SJSA1 (cell line): ENCODE results near the gene LINC00237. TPM values are rescaled to one million over a fixed set of nuclear protein-coding genes. Genes with fewer than 3 reads are reported as not detected.

Experiments
- DNase-seq, 2 experiments: peaks; one replicate each; pipeline ENCODE4 v3.0.0-alpha.2; 2015 to 2020; ENCODE audit warnings: low spot score in 2 of 2, low read depth in 1 of 2
- H3K27ac ChIP-seq: fragments of 250-450 bp; sonication (Bioruptor Pico); 2 replicates; pipeline ENCODE4 v1.5.1; 2020; ENCODE audit warnings: mild to moderate bottlenecking, moderate library complexity
- H3K27me3 ChIP-seq: fragments of 250-450 bp; sonication (Bioruptor Pico); replicated peaks from 2 replicates; pipeline ENCODE4 v1.5.1; 2020; ENCODE audit warnings: mild to moderate bottlenecking, moderate library complexity
- H3K36me3 ChIP-seq: fragments of 250-450 bp; sonication (Bioruptor Pico); 2 replicates; pipeline ENCODE4 v1.5.1; 2020; ENCODE audit warnings: mild to moderate bottlenecking
- H3K4me1 ChIP-seq: fragments of 250-450 bp; sonication (Bioruptor Pico); replicated peaks from 2 replicates; pipeline ENCODE4 v1.6.1; 2021; ENCODE audit warnings: mild to moderate bottlenecking
- H3K4me3 ChIP-seq: fragments of 250-450 bp; sonication (Bioruptor Pico); 2 replicates; pipeline ENCODE4 v1.5.1; 2020; ENCODE audit warnings: mild to moderate bottlenecking
- H3K9me3 ChIP-seq: fragments of 250-450 bp; sonication (Bioruptor Pico); replicated peaks from 2 replicates; pipeline ENCODE4 v1.5.1; 2020; ENCODE audit warnings: mild to moderate bottlenecking
- total RNA-seq: library from RNA; depleted of rRNA; stranded (reverse); fragments of >200 nt; shearing (Covaris generic); gene quantifications from 2 replicates; pipeline ENCODE4 v1.2.3, GENCODE V29; 2014; rRNA removed

Gene LINC00237
- not detected in 2 replicates for total RNA-seq

GRCh38 chr20:21106171-21107017 lies at the start of gene LINC00237:
Gene LINC00237 (minus strand): TSS chr20:21106358.
- Histone ChIP-seq H3K4me3 (no peak within 1 kb of the TSS), H3K27me3 (peaks cover 1% of the 10 kb centered on the region; the same call in 1 of the 2 replicates), H3K9me3 (no peaks in the 10 kb centered on the region), H3K27ac (no peak within 1 kb of the TSS), H3K4me1 (peaks cover 2% of the 10 kb centered on the region), H3K36me3 (no peaks in the 10 kb centered on the region)
- no peak for DNase-seq

GRCh38 chr20:21155268-21155667 lies 49.1 kb upstream of the LINC00237 start:
- Histone ChIP-seq H3K4me1 (peaks cover 12% of the 10 kb centered on the region), H3K36me3 (no peaks in the 10 kb centered on the region), H3K27ac (no peak overlapping the region), H3K27me3 (no peaks in the 10 kb centered on the region), H3K9me3 (no peaks in the 10 kb centered on the region), H3K4me3 (no peak overlapping the region)
- no peak for DNase-seq

DNA sequence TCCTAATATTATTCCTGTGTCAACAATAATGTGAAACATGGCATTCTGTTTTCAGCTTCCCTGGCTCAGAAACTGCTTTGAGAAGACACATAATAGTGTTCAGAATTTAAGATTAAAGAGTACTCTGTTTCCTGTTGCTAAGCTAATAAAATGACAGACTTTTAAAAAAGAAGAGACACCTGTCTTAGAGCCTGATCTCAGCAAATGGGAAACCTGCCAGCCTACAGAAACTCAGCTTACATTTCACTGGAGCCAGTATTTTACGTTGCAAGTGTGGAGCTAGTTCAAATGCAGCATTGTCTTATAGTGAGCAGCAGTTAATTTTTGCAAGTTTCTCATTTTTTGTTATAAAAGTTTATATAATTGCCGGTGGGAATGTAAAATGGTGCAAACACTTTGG lies 48.5 kb upstream of the LINC00237 start:
- Histone ChIP-seq H3K9me3 (no peaks in the 10 kb centered on the region), H3K27ac (no peak overlapping the region), H3K27me3 (no peaks in the 10 kb centered on the region), H3K4me3 (no peak overlapping the region), H3K36me3 (no peaks in the 10 kb centered on the region), H3K4me1 (peaks cover 12% of the 10 kb centered on the region)
- DNase-seq = no peak

GRCh38 chr20:21151791-21152190 lies 45.6 kb upstream of the LINC00237 start:
- Histone ChIP-seq H3K36me3 (no peaks in the 10 kb centered on the region), H3K9me3 (no peaks in the 10 kb centered on the region), H3K4me1 (peaks cover 10% of the 10 kb centered on the region), H3K27ac (no peak overlapping the region), H3K27me3 (no peaks in the 10 kb centered on the region), H3K4me3 (no peak overlapping the region)
- DNase-seq = no peak

DNA sequence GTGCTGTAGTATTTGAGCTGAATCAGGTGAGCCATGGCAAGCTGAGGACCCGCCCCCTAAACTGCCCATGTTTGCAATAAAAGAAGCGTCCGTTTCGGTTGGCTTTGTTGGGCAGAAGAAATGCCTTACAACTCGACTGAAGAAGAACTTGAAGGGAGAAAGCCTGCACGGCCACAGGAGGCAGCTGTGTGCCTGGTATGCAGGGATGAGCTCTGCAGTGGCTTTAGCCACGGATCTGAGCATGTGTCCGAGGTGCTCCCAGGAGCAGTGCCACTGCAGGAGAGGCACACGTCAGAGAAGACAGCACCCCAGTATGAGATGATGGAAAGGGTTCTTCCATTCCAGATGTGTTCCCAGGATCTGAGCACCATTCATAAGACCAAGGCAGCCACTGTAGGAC lies 43.2 kb upstream of the LINC00237 start:
- Histone ChIP-seq H3K9me3 (no peaks in the 10 kb centered on the region), H3K4me3 (no peak overlapping the region), H3K27ac (no peak overlapping the region), H3K4me1 (no peaks in the 10 kb centered on the region), H3K36me3 (no peaks in the 10 kb centered on the region), H3K27me3 (no peaks in the 10 kb centered on the region)
- no peak for DNase-seq

- Histone ChIP-seq H3K27ac (no peak overlapping the region), H3K4me3 (no peak overlapping the region), H3K9me3 (no peaks in the 10 kb centered on the region), H3K4me1 (no peaks in the 10 kb centered on the region), H3K27me3 (no peaks in the 10 kb centered on the region), H3K36me3 (no peaks in the 10 kb centered on the region)
- DNase-seq = no peak
Observed at GRCh38 chr20:21147593-21147992, 41.4 kb upstream of the LINC00237 start.

DNA sequence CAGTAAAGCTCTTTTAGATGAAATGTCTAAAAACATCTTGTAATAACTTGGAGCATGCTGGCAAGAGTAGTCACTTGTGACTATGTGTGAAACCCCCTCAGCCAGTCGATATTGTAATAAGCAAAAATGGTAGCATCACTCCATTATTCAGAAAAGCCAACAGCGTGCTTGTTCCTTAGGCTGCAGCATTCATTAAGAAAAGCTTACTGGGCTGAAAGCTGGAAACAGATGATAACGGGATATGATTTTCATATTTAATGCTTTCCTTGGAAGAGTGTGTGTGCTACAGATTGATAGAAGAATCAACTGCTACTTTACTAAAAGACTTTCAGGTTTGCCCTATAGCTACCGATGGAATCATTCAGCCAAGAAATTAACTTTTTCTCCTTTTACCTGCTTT lies 40.1 kb upstream of the LINC00237 start:
- Histone ChIP-seq H3K27me3 (no peaks in the 10 kb centered on the region), H3K9me3 (no peaks in the 10 kb centered on the region), H3K4me1 (no peaks in the 10 kb centered on the region), H3K4me3 (no peak overlapping the region), H3K36me3 (no peaks in the 10 kb centered on the region), H3K27ac (no peak overlapping the region)
- no peak for DNase-seq

- no peaks in the 10 kb centered on the region for H3K9me3 ChIP-seq
Observed at GRCh38 chr20:21145424-21145823, 39.3 kb upstream of the LINC00237 start.

DNA sequence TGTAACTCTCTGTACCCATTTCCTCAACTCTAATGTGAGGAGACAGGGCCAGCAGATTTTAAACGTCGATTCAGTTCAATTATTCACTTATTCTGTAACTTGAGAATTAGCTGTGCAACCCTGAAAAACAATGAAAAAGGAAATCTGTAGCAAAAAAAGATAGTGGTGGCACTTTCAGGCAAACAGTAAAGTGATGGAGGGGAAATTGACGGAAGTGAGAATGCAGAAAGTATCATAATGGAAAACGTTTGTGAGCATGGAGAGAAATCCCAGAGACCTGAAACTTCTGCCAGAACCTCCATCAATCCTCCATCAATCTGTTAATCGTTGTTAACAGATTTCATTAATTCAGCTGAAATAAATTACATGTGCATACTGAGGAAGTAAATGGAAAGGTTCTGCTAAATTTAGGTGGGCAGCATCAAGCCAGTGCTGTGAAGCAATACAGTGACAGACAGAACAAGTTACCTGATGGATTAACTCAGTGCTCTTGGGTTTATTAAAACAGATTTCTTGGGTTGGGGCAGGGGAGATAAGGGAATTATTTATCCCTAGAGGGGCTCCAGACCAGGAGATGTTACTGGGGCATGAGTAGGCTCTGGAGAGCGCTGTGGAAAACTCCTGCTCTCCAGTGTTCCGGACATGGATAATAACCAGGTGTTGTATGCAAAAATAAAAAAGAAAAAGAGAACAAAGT lies 37.2 kb upstream of the LINC00237 start:
- H3K9me3 ChIP-seq = no peaks in the 10 kb centered on the region
- no peaks in the 10 kb centered on the region for H3K27me3 ChIP-seq
- no peak overlapping the region for H3K27ac ChIP-seq
- no peak for DNase-seq
- no peak overlapping the region for H3K4me3 ChIP-seq
- H3K4me1 ChIP-seq = no peaks in the 10 kb centered on the region
- no peaks in the 10 kb centered on the region for H3K36me3 ChIP-seq

More at GRCh38 chr20:21145424-21145823, 39.3 kb upstream of the LINC00237 start:
- no peak for DNase-seq
- Histone ChIP-seq H3K4me3 (no peak overlapping the region), H3K27ac (no peak overlapping the region), H3K27me3 (no peaks in the 10 kb centered on the region), H3K36me3 (no peaks in the 10 kb centered on the region), H3K4me1 (no peaks in the 10 kb centered on the region)

DNA sequence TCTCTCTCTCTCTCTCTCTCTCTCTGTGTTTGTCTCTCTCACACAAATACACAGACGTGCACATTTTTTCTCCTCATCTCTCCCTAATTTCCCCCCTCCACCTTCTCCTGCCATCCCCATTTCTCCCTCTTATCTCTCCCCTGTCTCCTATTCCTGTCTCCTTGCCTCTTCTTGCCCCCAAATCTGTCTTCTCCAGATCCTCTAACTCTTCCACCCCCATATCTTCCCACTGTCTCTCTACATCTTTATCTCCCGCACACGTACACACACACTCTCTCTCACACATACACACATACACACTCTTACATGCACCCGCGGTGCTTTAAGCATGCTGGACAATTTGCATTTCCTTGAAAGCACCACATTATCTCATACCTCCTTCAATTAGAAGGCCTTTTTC lies 35.7 kb upstream of the LINC00237 start:
- H3K4me1 ChIP-seq = no peaks in the 10 kb centered on the region
- no peak overlapping the region for H3K4me3 ChIP-seq
- H3K9me3 ChIP-seq = no peaks in the 10 kb centered on the region
- no peaks in the 10 kb centered on the region for H3K27me3 ChIP-seq
- no peaks in the 10 kb centered on the region for H3K36me3 ChIP-seq
- DNase-seq = no peak
- no peak overlapping the region for H3K27ac ChIP-seq

DNA sequence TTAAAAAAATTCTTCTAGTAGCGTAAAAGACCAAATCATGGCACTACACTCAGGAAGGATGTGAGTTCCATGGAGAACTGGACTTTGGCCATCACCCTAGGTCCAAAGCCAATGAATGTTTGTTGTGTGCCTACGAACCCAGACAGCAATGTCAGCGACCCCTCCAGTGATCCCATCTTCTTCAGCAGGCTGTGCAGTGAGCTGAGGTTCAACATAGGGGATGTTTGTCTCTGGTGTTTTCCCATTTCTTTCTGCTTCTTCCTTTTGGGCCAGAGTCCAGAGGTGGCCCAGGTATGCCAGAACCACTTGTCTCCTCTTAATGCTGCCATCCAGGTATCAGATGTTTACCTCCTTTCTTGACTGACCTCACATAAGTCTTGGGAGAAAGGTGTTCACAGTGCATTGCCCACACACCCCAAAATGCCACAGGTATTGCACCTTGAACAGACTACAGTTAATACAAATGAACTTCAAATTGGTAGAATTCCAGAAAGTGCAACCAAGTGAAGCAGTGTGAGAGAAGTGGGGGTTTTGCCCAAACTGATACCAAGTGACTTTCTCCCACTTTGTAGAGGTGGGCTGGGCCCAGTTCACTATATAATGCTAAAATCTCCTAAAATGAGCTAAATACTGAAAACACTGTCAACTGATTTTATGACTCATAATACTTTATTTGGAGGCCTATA lies 33.9 kb upstream of the LINC00237 start:
- Histone ChIP-seq H3K4me1 (no peaks in the 10 kb centered on the region), H3K4me3 (no peak overlapping the region), H3K36me3 (no peaks in the 10 kb centered on the region), H3K27me3 (no peaks in the 10 kb centered on the region), H3K27ac (no peak overlapping the region), H3K9me3 (no peaks in the 10 kb centered on the region)
- DNase-seq = no peak

DNA sequence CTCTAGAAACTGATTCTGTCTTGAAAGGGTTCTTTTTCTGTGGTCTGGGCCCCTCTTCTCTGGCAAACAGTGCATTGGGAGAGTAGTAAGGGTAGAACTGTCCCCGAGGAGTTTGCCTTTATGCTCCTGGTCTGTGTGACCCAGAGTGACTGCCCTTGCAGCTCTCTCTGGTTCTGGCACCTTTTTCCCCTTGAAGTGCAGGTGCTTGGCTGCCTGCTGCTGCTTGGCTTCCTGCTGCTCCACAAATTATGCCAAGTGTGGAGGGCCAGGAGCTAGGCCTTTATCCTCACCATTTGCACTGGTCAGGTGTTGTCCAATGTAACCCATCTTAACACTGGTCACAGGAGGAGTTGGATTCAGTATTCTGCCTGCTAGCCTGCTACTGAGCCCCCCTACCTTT lies 30.9 kb upstream of the LINC00237 start:
- Histone ChIP-seq H3K4me1 (no peaks in the 10 kb centered on the region), H3K4me3 (no peak overlapping the region), H3K9me3 (no peaks in the 10 kb centered on the region), H3K27ac (no peak overlapping the region), H3K36me3 (no peaks in the 10 kb centered on the region), H3K27me3 (no peaks in the 10 kb centered on the region)
- no peak for DNase-seq

- no peaks in the 10 kb centered on the region for H3K4me1 ChIP-seq
- no peak overlapping the region for H3K27ac ChIP-seq
- no peaks in the 10 kb centered on the region for H3K9me3 ChIP-seq
- H3K4me3 ChIP-seq = no peak overlapping the region
- no peak for DNase-seq
- no peaks in the 10 kb centered on the region for H3K27me3 ChIP-seq
- H3K36me3 ChIP-seq = no peaks in the 10 kb centered on the region
Observed at GRCh38 chr20:21136015-21136732, 30.0 kb upstream of the LINC00237 start.
